ENCODE measurements around the gene CXCL5. TPM values are rescaled to one million over a fixed set of nuclear protein-coding genes. Genes with fewer than 3 reads are reported as not detected.

Gene CXCL5
- total RNA-seq: not detected

DNA sequence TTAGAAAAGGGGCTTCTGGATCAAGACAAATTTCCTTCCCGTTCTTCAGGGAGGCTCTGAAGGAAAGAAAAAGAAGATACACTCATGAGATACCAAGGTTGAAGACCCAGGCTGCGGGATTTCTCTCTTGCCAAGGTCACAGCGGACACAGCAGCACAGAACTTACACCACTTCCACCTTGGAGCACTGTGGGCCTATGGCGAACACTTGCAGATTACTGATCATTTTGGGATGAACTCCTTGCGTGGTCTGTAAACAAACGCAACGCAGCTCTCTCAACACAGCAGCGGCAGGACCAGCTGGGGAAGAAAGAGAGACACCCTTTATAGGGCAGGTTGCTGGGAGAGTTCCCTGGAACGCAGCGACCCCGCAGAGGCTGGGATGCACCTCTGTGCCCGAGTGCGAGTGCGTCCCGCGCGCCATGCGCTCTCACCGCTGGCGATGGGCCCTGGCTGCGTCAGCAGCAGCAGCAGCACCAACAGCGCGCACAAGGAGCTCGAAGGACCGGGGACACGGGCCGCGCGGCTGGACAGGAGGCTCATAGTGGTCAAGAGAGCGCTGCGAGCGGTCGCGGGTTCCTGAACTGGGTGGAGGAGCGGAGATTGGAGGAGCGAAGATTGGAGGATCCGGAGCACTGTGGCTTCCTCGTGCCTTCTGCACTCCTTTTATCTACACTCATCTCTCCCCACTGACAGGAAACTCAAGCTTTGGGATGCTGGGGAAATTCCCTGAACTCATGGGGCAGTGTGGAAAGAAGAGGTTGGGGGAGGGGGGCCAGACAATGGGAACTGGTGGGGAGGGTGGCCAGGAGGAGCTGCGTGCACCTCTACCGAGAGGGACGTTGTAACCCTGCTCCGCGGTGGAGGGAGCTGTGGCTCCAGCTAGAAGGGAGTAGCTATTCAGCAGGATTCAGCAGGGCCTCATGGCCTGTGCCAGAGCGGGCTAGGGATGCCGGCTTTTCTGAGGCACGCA, at the start of gene CXCL5:
Gene CXCL5 (minus strand): TSS at position 638 of the 972 bp plus-strand sequence. CDS start 96 bp downstream, at position 542.
- H3K36me3 Mint-ChIP-seq: no peaks in the 10 kb centered on the region
- DNase-seq (ENCODE audit: low spot score) (no peak), ATAC-seq (peak in 1 of 2 donors; percentile 45)
- H3K27me3 Mint-ChIP-seq: peaks cover 10 to 13% of the 10 kb centered on the region in 2 donors
- no peak within 1 kb of the TSS for H3K27ac Mint-ChIP-seq
- H3K9me3 Mint-ChIP-seq: no peaks in the 10 kb centered on the region
- no peaks in the 10 kb centered on the region for H3K4me1 Mint-ChIP-seq (ENCODE audit: low read depth in 2 of 2)
- H3K4me3 Mint-ChIP-seq: no peak within 1 kb of the TSS

DNA sequence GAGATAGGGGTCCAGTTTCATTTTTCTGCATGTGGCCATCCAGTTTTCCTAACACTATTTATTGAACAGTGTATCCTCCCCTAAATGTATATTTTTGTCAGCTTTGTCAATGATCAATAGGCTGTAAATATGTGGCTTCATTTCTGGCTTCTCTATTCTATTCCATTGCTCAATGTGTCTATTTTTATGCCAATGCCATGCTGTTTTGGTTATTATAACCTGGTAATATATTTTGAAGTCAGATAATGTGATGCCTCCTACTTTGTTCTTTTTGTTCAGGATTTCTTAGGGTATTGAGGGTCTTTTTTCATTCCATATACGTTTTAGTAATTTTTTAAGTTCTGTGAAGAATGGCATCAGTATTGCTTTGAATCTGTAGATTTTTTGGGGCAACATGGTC, 48.7 kb upstream of the CXCL5 start:
- ATAC-seq (no peak), DNase-seq (ENCODE audit: low spot score) (no peak)
- Mint-ChIP-seq H3K9me3 (peaks cover 6% of the 10 kb centered on the region), H3K36me3 (peaks cover 6% of the 10 kb centered on the region), H3K4me1 (ENCODE audit: low read depth in 2 of 2) (no peaks in the 10 kb centered on the region), H3K27me3 (peaks cover 0 to 2% of the 10 kb centered on the region in 2 donors), H3K4me3 (no peak overlapping the region), H3K27ac (no peak overlapping the region)

- H3K4me3 Mint-ChIP-seq: no peak overlapping the region
These were observed 47.3 kb upstream of the CXCL5 start for GRCh38 chr4:74045772-74046171.

DNA sequence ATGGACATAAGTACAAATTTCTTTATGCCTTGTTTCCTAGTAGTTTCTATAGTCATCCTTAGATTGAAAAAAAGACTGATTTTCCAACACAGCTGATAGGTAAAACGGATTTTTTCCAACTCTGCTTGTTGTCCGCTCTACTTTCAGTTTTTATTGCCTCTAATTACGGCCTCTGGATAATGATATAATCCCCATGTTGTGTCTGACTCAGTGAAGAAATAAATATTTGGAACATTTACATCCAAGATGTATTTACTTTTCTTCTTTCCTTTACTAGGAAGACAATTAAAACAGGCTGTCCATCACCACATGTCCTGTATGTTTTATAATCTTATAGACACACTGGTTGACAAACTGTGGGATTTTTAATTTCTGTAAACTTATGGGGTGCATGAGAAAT, 46.8 kb upstream of the CXCL5 start:
- ATAC-seq: no peak
- Mint-ChIP-seq H3K4me1 (ENCODE audit: low read depth in 2 of 2) (peaks cover 0 to under 1% of the 10 kb centered on the region in 2 donors), H3K9me3 (peaks cover 6% of the 10 kb centered on the region), H3K27me3 (peaks cover 9 to 10% of the 10 kb centered on the region in 2 donors), H3K27ac (no peak overlapping the region), H3K4me3 (no peak overlapping the region), H3K36me3 (peaks cover 6% of the 10 kb centered on the region)
- DNase-seq (ENCODE audit: low spot score): no peak

More at GRCh38 chr4:74045772-74046171, 47.3 kb upstream of the CXCL5 start:
- H3K27ac Mint-ChIP-seq: no peak overlapping the region
- ATAC-seq: no peak
- peaks cover 6% of the 10 kb centered on the region for H3K9me3 Mint-ChIP-seq
- H3K27me3 Mint-ChIP-seq: peaks cover 4 to 9% of the 10 kb centered on the region in 2 donors
- no peaks in the 10 kb centered on the region for H3K4me1 Mint-ChIP-seq (ENCODE audit: low read depth in 2 of 2)
- peaks cover 6% of the 10 kb centered on the region for H3K36me3 Mint-ChIP-seq
- DNase-seq (ENCODE audit: low spot score): no peak

DNA sequence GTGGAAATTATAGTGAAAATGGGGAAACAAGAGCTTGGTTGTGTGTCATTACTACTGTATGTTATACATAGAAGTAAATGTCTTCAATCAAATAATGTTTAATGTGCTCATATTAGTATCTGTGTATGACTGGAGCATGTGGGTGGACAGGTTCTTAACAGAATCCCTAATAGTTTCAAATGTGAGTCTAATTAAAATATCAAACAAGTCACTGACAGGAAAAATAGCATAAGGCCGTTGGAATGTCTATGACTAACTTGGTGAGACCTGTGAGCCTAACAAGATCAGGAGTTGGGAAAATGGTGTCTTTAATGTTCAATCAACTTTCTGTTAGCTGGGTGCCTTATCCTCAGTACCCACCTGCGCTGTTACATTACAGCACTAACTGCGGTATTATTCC, 46.2 kb upstream of the CXCL5 start:
- Mint-ChIP-seq H3K27ac (no peak overlapping the region), H3K9me3 (peaks cover 6% of the 10 kb centered on the region), H3K4me3 (no peak overlapping the region), H3K4me1 (ENCODE audit: low read depth in 2 of 2) (peaks cover 0 to 2% of the 10 kb centered on the region in 2 donors), H3K36me3 (peaks cover 6% of the 10 kb centered on the region), H3K27me3 (peaks cover 14% of the 10 kb centered on the region in 2 donors)
- ATAC-seq (no peak), DNase-seq (ENCODE audit: low spot score) (no peak)

DNA sequence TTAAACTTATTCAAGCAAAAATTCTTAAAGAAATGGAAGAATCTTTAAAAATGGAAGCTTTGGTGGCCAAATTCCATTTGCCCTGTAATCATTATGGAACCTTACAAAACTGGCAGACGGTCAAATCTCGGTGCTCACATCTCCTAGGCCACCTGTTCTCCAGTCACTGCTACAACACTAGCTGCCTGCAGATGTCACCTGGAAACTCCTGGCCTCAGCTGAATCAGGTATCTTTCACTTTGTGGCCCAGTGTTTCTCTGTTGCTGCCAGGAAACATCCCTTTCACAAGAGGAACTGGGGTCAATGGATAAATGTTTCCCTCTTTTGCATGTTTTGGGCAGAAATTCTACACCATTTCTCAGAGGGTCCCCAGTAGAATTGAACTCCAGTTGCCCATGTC, 44.2 kb upstream of the CXCL5 start:
- no peak overlapping the region for H3K4me3 Mint-ChIP-seq

GRCh38 chr4:74041418-74041817, 42.9 kb upstream of the CXCL5 start:
- Mint-ChIP-seq H3K27me3 (peaks cover 23 to 35% of the 10 kb centered on the region in 2 donors), H3K27ac (no peak overlapping the region), H3K4me1 (ENCODE audit: low read depth in 2 of 2) (peaks cover 0 to 10% of the 10 kb centered on the region in 2 donors), H3K9me3 (peaks cover 3% of the 10 kb centered on the region), H3K36me3 (no peaks in the 10 kb centered on the region), H3K4me3 (no peak overlapping the region)
- DNase-seq (ENCODE audit: low spot score): no peak
- ATAC-seq: no peak

More for the DNA sequence above, 44.2 kb upstream of the CXCL5 start:
- Mint-ChIP-seq H3K9me3 (peaks cover 3% of the 10 kb centered on the region), H3K27me3 (peaks cover 23 to 29% of the 10 kb centered on the region in 2 donors), H3K4me1 (ENCODE audit: low read depth in 2 of 2) (peaks cover 0 to 10% of the 10 kb centered on the region in 2 donors), H3K36me3 (peaks cover 6% of the 10 kb centered on the region), H3K27ac (no peak overlapping the region)
- ATAC-seq (no peak), DNase-seq (ENCODE audit: low spot score) (no peak)

DNA sequence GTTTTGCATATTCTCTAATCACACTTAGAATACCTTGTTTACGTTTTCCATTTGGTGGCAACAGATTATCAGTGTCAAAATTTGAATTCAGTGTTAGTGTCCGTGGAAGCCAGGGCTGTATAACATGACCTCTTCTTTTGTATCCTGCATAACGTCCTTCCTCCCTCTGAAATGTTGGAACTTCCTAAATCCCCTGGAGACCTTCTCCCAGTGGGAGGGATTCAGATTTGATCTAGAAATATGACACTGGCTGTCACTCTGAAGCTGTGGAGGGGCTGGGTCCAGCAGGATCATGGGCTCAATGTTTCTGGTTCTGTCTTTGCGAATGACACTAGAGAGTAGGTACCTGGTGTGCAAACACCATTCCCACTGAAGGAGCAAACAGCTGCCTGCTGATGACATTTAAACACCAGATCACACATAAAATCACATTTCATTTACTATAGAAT, 40.9 kb upstream of the CXCL5 start:
- ATAC-seq (no peak), DNase-seq (ENCODE audit: low spot score) (no peak)
- Mint-ChIP-seq H3K4me1 (ENCODE audit: low read depth in 2 of 2) (peaks cover 0 to 10% of the 10 kb centered on the region in 2 donors), H3K36me3 (no peaks in the 10 kb centered on the region), H3K27ac (no peak overlapping the region), H3K4me3 (peak overlapping the region; percentile 54), H3K27me3 (peaks cover 23 to 35% of the 10 kb centered on the region in 2 donors), H3K9me3 (no peaks in the 10 kb centered on the region)

GRCh38 chr4:74038425-74039314, 40.2 kb upstream of the CXCL5 start, which contains the start of gene CXCL3:
Gene CXCL3, minus strand, starts transcription at chr4:74038689. Its CDS starts 78 bp downstream, at chr4:74038611.
- Mint-ChIP-seq H3K4me3 (peak within 1 kb of the TSS; percentile 64), H3K4me1 (ENCODE audit: low read depth in 2 of 2) (peaks cover 0 to 10% of the 10 kb centered on the region in 2 donors), H3K27me3 (peaks cover 23 to 35% of the 10 kb centered on the region in 2 donors), H3K36me3 (no peaks in the 10 kb centered on the region), H3K9me3 (no peaks in the 10 kb centered on the region), H3K27ac (no peak within 1 kb of the TSS)
- DNase-seq (ENCODE audit: low spot score) (no peak), ATAC-seq (peak; percentile 61 to 71)

- ATAC-seq: no peak
- peaks cover 0 to 10% of the 10 kb centered on the region in 2 donors for H3K4me1 Mint-ChIP-seq (ENCODE audit: low read depth in 2 of 2)
- H3K27ac Mint-ChIP-seq: no peak overlapping the region
- peaks cover 23 to 35% of the 10 kb centered on the region in 2 donors for H3K27me3 Mint-ChIP-seq
- peak overlapping the region; percentile 64 for H3K4me3 Mint-ChIP-seq
- no peak for DNase-seq (ENCODE audit: low spot score)
- H3K9me3 Mint-ChIP-seq: no peaks in the 10 kb centered on the region
- no peaks in the 10 kb centered on the region for H3K36me3 Mint-ChIP-seq
These were observed 39.6 kb upstream of the CXCL5 start for GRCh38 chr4:74038086-74038424.

- Mint-ChIP-seq H3K4me1 (ENCODE audit: low read depth in 2 of 2) (peaks cover 0 to 10% of the 10 kb centered on the region in 2 donors), H3K27ac (no peak overlapping the region), H3K9me3 (peaks cover 5% of the 10 kb centered on the region), H3K27me3 (peaks cover 29 to 40% of the 10 kb centered on the region in 2 donors), H3K36me3 (no peaks in the 10 kb centered on the region), H3K4me3 (peak overlapping the region; percentile 64)
- DNase-seq (ENCODE audit: low spot score) (no peak), ATAC-seq (no peak)
These were observed 38.8 kb upstream of the CXCL5 start for GRCh38 chr4:74037076-74037955.

DNA sequence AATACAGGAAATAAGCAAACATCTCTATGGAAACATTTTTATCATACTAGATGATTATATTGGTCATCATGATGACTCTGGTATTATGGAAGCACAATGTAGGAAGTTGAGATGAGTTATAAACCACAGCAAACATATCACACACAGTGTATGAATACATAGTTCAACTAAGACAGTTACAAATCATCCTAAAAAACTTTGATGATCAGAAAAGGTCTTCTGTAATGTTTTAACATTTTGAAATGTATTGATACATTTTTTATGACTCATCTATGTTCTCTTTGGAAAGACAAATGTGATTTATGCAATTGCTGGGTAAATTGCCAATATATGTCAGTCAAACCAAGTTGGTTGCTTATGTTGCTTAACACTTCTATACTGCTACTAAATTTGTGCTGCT, 35.3 kb upstream of the CXCL5 start:
- Mint-ChIP-seq H3K4me3 (no peak overlapping the region), H3K27ac (no peak overlapping the region), H3K27me3 (peaks cover 10 to 17% of the 10 kb centered on the region in 2 donors), H3K36me3 (no peaks in the 10 kb centered on the region), H3K9me3 (peaks cover 7% of the 10 kb centered on the region), H3K4me1 (ENCODE audit: low read depth in 2 of 2) (peaks cover 0 to 3% of the 10 kb centered on the region in 2 donors)
- no peak for DNase-seq (ENCODE audit: low spot score)
- ATAC-seq: no peak

DNA sequence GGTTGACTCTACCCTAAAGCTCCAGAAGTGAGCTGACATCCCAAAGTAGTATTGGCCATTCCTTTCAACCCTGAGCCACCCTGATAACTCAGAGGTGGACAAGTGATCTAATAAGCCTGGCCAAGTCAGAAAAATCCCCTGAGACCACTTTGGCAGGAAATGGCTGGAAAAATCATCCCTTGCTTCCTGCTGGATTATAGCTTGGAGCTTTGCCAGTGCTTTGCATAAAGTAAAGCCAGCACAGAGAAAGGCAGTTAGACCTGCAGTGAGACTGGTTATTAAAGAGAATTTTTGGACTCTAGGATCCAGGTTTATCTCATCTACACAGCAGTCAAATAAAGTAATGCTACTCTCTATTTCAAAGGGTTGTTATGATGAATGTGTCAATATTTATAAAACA, 33.6 kb upstream of the CXCL5 start:
- peaks cover 10% of the 10 kb centered on the region for H3K9me3 Mint-ChIP-seq
- H3K27me3 Mint-ChIP-seq: peaks cover 5 to 6% of the 10 kb centered on the region in 2 donors
- ATAC-seq (no peak), DNase-seq (ENCODE audit: low spot score) (no peak)
- no peaks in the 10 kb centered on the region for H3K36me3 Mint-ChIP-seq
- H3K4me1 Mint-ChIP-seq (ENCODE audit: low read depth in 2 of 2): no peaks in the 10 kb centered on the region
- no peak overlapping the region for H3K27ac Mint-ChIP-seq
- H3K4me3 Mint-ChIP-seq: no peak overlapping the region

All from natural killer cell treated with Interleukin-12 subunit alpha and Interleukin-12 subunit beta and Interleukin-15 and Interleukin-18, amount 100 ng/mL, for 72 hours (primary cell).